ENCODE results near the gene FAM174C. TPM values are rescaled to one million over a fixed set of nuclear protein-coding genes. Genes with fewer than 3 reads are reported as not detected.

Gene FAM174C
- total RNA-seq, 2 donors from 2014 or later: 48.0 to 63.9 TPM

DNA sequence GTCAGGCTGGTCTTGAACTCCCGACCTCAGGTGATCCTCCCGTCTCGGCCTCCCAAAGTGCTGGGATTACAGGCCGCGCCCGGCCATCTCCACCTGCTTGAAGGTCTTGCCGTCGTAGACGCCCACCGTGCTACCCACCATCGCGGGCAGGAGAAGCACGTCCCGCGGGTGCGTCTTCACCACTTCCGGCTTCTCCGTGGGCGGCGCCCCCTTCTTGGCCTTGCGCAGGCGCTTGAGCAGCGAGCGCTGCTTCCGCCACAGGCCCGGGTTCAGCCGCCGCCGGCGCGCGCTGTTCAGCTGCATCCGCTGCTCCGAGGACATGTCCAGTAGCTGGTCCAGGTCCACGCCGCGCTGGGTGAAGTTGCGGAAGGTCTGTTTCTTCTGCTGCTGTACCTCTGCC is 32.0 kb downstream of the FAM174C start:
- ATAC-seq: no peak
- TF ChIP-seq, protein P1, sequence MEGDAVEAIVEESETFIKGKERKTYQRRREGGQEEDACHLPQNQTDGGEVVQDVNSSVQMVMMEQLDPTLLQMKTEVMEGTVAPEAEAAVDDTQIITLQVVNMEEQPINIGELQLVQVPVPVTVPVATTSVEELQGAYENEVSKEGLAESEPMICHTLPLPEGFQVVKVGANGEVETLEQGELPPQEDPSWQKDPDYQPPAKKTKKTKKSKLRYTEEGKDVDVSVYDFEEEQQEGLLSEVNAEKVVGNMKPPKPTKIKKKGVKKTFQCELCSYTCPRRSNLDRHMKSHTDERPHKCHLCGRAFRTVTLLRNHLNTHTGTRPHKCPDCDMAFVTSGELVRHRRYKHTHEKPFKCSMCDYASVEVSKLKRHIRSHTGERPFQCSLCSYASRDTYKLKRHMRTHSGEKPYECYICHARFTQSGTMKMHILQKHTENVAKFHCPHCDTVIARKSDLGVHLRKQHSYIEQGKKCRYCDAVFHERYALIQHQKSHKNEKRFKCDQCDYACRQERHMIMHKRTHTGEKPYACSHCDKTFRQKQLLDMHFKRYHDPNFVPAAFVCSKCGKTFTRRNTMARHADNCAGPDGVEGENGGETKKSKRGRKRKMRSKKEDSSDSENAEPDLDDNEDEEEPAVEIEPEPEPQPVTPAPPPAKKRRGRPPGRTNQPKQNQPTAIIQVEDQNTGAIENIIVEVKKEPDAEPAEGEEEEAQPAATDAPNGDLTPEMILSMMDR (IDR thresholded peaks at IDR 0.05): no peak
- TF ChIP-seq POLR2A (IDR thresholded peaks at IDR 0.05): no peak
- Histone ChIP-seq H3K36me3 (replicated peaks in 1 of 2; ENCODE audit: insufficient read depth in 1 of 2, low read depth in 2 of 2) (no peaks in the 10 kb centered on the region), H3K27me3 (no peaks in the 10 kb centered on the region), H3K27ac (no peak overlapping the region), H3K4me1 (no peaks in the 10 kb centered on the region), H3K4me3 (no peak overlapping the region), H3K9me3 (no peaks in the 10 kb centered on the region)
- intact Hi-C loops (cut with DNase I): no loop called here
- DNase-seq: no peak
- WGBS, 2 donors: 81 to 92% methylated on average over 13 to 19 of the region's 38 CpGs

DNA sequence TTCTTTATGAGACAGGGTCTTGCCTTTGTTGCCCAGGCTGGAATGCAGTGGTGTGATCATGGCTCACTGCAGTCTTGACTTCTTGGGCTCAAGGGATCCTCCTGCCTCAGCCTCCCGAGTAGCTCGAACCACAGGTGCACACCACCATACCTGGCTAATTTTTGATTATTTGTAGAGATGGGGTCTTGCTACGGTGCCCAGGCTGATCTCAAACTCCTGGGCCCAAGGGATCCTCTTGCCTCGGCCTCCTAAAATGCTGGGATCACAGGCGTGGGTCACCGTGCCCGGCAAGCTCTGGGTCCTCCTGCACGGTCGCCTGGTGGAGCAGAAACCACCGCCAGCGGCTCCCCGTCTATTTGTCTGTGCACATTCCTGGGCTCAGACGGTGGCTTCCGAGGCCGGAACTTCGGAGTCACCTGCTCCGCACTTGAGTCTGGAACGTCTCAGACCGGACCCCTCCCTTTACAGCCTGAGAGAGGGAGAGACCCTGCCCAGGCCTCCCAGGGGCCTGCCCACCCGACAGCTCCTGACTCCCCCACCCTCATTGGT is 32.5 kb downstream of the FAM174C start:
- H3K4me3 ChIP-seq: no peak overlapping the region
- H3K9me3 ChIP-seq: no peaks in the 10 kb centered on the region
- H3K36me3 ChIP-seq (replicated peaks in 1 of 2; ENCODE audit: insufficient read depth in 1 of 2, low read depth in 2 of 2): no peaks in the 10 kb centered on the region
- H3K27ac ChIP-seq: no peak overlapping the region
- H3K27me3 ChIP-seq: no peaks in the 10 kb centered on the region
- intact Hi-C loops (cut with DNase I): no loop called here
- TF ChIP-seq, protein P1 (IDR thresholded peaks at IDR 0.05): no peak
- no peak for TF ChIP-seq POLR2A (IDR thresholded peaks at IDR 0.05)
- no peaks in the 10 kb centered on the region for H3K4me1 ChIP-seq
- WGBS, 2 donors: 75 to 91% methylated on average over 3 to 20 of the region's 20 CpGs
- DNase-seq (no peak), ATAC-seq (no peak)

DNA sequence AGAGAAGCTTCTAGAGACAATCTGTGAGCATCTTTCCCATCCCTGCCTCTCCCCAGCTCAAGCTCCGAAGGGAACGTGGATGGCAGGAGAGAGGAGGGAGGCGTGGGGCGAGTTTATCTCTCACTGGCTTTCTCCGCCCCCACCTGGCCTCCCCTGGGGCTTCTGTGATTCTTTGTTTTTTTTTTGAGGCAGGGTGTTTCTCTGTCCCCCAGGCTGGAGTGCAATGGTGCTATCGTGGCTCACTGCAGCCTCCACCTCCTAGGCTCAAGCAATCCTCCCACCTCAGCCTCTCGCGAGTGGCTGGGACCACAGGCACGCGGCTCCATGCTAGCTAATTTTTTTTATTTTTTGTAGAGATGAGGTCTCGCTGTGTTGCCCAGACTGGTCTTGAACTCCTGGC is 33.4 kb downstream of the FAM174C start:
- H3K4me1 ChIP-seq: no peaks in the 10 kb centered on the region
- no peak overlapping the region for H3K27ac ChIP-seq
- no peak overlapping the region for H3K4me3 ChIP-seq
- ATAC-seq: no peak
- intact Hi-C loops (cut with DNase I): no loop called here
- H3K27me3 ChIP-seq: no peaks in the 10 kb centered on the region
- no peaks in the 10 kb centered on the region for H3K36me3 ChIP-seq (replicated peaks in 1 of 2; ENCODE audit: insufficient read depth in 1 of 2, low read depth in 2 of 2)
- H3K9me3 ChIP-seq: no peaks in the 10 kb centered on the region
- WGBS, 2 donors: 55 to 57% methylated on average over 11 of the region's 11 CpGs
- no peak for TF ChIP-seq POLR2A (IDR thresholded peaks at IDR 0.05)
- TF ChIP-seq, protein P1 (IDR thresholded peaks at IDR 0.05): no peak
- no peak for DNase-seq

DNA sequence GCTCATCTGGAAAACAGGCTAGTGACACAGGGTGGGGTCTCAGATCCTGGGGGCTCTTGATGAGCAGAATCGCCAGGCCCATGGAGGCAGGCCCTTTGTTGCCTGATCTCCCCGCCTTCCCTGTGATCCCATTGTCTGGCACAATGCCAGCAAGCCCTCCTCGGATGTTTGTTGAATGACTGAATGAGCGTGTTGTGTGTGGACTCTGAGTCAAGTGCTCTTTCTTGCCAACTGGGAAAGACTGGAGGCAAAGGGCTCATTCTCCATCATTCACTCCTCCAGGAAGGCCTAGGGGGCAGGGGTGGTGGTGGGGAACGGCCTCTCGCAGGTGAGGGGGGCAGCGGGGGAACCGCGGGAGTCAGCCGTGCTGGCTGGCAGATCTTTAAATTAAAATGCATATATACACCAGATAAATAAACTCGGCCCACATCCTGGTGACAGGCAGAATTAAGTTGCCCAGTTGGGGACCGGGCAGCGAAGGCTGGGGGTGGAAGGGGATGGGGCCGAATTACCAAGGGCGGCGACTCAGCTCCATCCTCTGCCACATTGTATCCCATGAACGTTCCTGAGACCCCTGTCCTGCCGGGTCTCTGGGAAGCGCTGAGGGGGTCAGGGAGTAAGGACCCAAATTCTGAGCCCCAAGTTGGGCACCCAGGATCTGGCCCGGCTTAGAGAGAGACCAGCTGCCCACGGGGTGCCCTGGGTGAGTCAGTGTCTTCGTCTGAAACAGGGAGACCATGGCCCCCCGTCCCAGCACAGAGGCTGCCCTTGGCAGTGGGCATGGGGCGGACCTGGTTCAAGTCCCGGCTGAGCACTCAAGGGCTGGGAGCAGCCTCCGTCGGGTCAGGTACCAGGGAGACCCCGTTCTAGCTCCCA is 34.9 kb downstream of the FAM174C start:
- Histone ChIP-seq H3K9me3 (no peaks in the 10 kb centered on the region), H3K27me3 (no peaks in the 10 kb centered on the region), H3K27ac (no peak overlapping the region), H3K36me3 (replicated peaks in 1 of 2; ENCODE audit: insufficient read depth in 1 of 2, low read depth in 2 of 2) (no peaks in the 10 kb centered on the region), H3K4me3 (no peak overlapping the region), H3K4me1 (no peaks in the 10 kb centered on the region)
- TF ChIP-seq, protein P1 (IDR thresholded peaks at IDR 0.05): no peak
- TF ChIP-seq POLR2A (IDR thresholded peaks at IDR 0.05): no peak
- intact Hi-C loops (cut with DNase I): no loop called here
- 56 to 64% methylated on average over 17 to 28 of the region's 28 CpGs for WGBS, 2 donors
- no peak for DNase-seq
- ATAC-seq: no peak

DNA sequence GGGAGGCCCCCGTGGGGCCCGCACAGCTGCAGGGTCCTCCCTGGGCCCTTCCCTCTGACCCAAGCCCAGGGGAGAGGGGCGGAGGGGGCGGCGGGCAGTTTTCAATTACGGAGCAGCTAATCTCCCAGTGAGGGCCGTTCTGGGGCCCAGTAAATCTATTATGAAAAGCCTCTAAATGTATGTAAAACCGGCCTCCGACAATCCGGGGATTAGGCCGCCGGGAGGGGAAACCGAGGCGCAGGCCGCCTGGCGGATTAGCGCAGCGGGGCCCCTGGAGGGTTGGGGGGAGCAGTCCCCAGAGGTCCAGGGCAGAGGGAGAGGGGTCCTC is 35.5 kb downstream of the FAM174C start:
- Histone ChIP-seq H3K27ac (no peak overlapping the region), H3K4me3 (no peak overlapping the region), H3K9me3 (no peaks in the 10 kb centered on the region), H3K4me1 (peaks cover 6% of the 10 kb centered on the region), H3K36me3 (replicated peaks in 1 of 2; ENCODE audit: insufficient read depth in 1 of 2, low read depth in 2 of 2) (no peaks in the 10 kb centered on the region), H3K27me3 (no peaks in the 10 kb centered on the region)
- 81 to 86% methylated on average over 16 to 18 of the region's 18 CpGs for WGBS, 2 donors
- TF ChIP-seq, protein P1 (IDR thresholded peaks at IDR 0.05): no peak
- no peak for TF ChIP-seq POLR2A (IDR thresholded peaks at IDR 0.05)
- intact Hi-C loops (cut with DNase I): no loop called here
- no peak for ATAC-seq
- DNase-seq: no peak
